Stomach (tissue), 9 donors: ENCODE results near the gene SLC35E4. TPM values are rescaled to one million over a fixed set of nuclear protein-coding genes. Genes with fewer than 3 reads are reported as not detected.
"Not testable (repeated sequence)": the region's sequence is repeated elsewhere in the genome, so short reads cannot be mapped to it uniquely, and the experiment has no call there.

Experiments
- DNase-seq, 2 donors: peaks; one replicate each; pipeline versions ENCODE4 v3.0.0 to v3.0.0-alpha.2; 2013 to 2019
- H3K27ac ChIP-seq, 5 donors: fragments of 200-600 bp in 4 of 5; sonication (generic) in 4 of 5; one replicate each; pipeline ENCODE4 v1.5.1; 2013 to 2019; ENCODE audit warnings: mild to moderate bottlenecking in 1 of 5, moderate library complexity in 1 of 5
- H3K27me3 ChIP-seq, 3 donors: fragments of 200-600 bp; sonication (generic); one replicate each; pipeline ENCODE4 v1.5.1; 2017 to 2019; ENCODE audit warnings: mixed run types in 1 of 3
- H3K36me3 ChIP-seq, 4 donors: fragments of 200-600 bp; sonication (generic); 1 replicate in 3 of 4; 2 replicates in 1 of 4; pipeline ENCODE4 v1.5.1; 2016 to 2019
- H3K4me1 ChIP-seq, 4 donors: fragments of 200-600 bp; sonication (generic); one replicate each; pipeline ENCODE4 v1.5.1; 2016 to 2019
- H3K4me3 ChIP-seq, 4 donors: fragments of 200-600 bp; sonication (generic) in 3 of 4; one replicate each; pipeline ENCODE4 v1.5.1; 2016 to 2019; ENCODE audit warnings: mild to moderate bottlenecking in 1 of 4
- H3K9me3 ChIP-seq, 4 donors: fragments of 200-600 bp; sonication (generic); one replicate each; pipeline ENCODE4 v1.5.1; 2016 to 2019
- EP300 ChIP-seq: sonication (generic); formaldehyde crosslinking; IDR thresholded peaks from one replicate; pipeline ENCODE4 v1.6.1; 2017; ENCODE audit warnings: antibody characterized with exemption
- POLR2A ChIP-seq, 4 donors: fragments of 450-650 bp; IDR thresholded peaks; one replicate each; pipeline ENCODE4 v1.6.1; 2016; ENCODE audit warnings: antibody characterized with exemption in 4 of 4, control low read depth in 2 of 4, mild to moderate bottlenecking in 1 of 4, moderate library complexity in 1 of 4
- POLR2AphosphoS5 ChIP-seq, 3 donors: sonication (generic); formaldehyde crosslinking; IDR thresholded peaks; one replicate each; pipeline ENCODE4 v1.6.1; 2016; ENCODE audit warnings: antibody characterized with exemption in 3 of 3
- WGBS, 5 donors: extraction: QIAGEN DNeasy Blood & Tissue Kit in 3 of 5; methylation state at CpG; one replicate each; pipeline versions ENCODE4 v1.1.5 to v1.1.7; 2013 to 2018; 5-methylcytosine and 5-hydroxymethylcytosine counted together
- intact Hi-C: fragments of 100-400 bp; cut with DNase I; formaldehyde crosslinking; loops from one replicate; pipeline ENCODE4 v1.15.1; 2023; ENCODE audit warnings: low total_unique reads
- polyA plus RNA-seq, 3 donors: library from polyadenylated mRNA; stranded (reverse); fragments of 200-250 nt; gene quantifications; one replicate each; pipeline ENCODE4 v1.2.3, GENCODE V29; 2013
- total RNA-seq, 5 donors: library from RNA; depleted of rRNA; stranded (reverse); fragments of >200 nt; gene quantifications; one replicate each; pipeline versions ENCODE4 v1.1.0 to v1.2.3, GENCODE V29; 2014 to 2016
- TF ChIP-seq, protein P1 (sequence below), 7 experiments: fragments of 450-650 bp in 4 of 7; fragments of 200-600 bp in 3 of 7; sonication (generic) in 3 of 7; IDR thresholded peaks; one replicate each; pipeline ENCODE4 v1.5.1; 2016 to 2019; ENCODE audit warnings: antibody characterized with exemption in 7 of 7, control low read depth in 2 of 7, mild to moderate bottlenecking in 1 of 7
- donor health status: healthy with polysubstance abuse.
- donor health status: Bipolar disorder and iron deficiency.
- donor health status: healthy.

SLC35E4 gene
- total and polyA plus RNA-seq, 8 donors = 0.45 to 7.2 (median 2.2) TPM

DNA sequence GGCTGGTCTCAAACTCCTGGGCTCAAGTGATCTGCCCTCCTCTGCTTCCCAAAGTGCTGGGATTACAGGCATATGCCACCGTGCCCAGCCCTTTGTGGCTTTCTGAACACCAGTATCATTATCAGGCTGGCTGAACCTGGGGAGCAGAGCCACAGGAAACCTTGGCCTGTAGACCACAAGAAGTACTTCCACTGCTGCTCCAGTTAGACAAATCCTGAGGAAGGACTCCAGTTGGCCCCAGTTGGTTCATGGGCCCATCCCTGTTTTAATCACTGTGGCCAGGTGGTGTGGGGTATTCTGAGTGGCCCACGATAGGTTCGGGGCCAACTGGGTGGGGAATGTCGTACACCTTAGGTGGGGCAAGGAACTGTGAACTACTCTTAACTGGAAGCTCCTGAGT, 37.6 kb downstream of the SLC35E4 start:
- Histone ChIP-seq H3K36me3 (no peaks in the 10 kb centered on the region), H3K27me3 (no peaks in the 10 kb centered on the region), H3K27ac (no peak overlapping the region), H3K4me3 (no peak overlapping the region), H3K9me3 (no peaks in the 10 kb centered on the region), H3K4me1 (peaks cover 0 to 6% (median 5%) of the 10 kb centered on the region in 4 donors)
- WGBS, 5 donors = 74 to 94% (median 80%) methylated on average over 4 of the region's 4 CpGs
- DNase-seq = no peak
- intact Hi-C loops = no loop called here
- TF ChIP-seq EP300 = no peak
- TF ChIP-seq POLR2A (IDR thresholded peaks at IDR 0.05) = no peak
- TF ChIP-seq POLR2AphosphoS5 (IDR thresholded peaks at IDR 0.05) = no peak

DNA sequence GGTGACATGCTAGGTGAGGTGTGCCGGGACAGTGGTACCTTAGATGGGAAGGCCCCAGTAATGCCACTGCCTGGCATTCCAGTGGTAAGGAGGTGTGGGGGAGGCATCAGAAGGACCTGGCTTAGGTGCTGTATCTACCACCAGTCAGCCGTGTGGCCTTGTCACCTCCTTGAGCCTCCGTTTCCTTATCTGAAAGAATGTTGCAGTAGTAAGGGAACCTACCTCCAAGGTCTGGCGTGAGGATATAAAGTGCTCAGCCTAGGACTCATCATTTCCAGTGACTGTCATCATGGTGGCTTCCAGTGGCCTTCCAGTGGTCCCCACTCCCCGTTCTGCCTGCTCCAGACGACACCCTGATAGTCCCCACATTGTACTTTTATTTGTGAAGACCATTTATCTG, 38.9 kb downstream of the SLC35E4 start:
- no peak for DNase-seq
- Histone ChIP-seq H3K36me3 (no peaks in the 10 kb centered on the region), H3K27me3 (no peaks in the 10 kb centered on the region), H3K4me3 (no peak overlapping the region), H3K4me1 (peaks cover 0 to 4% (median 0%) of the 10 kb centered on the region in 4 donors), H3K9me3 (no peaks in the 10 kb centered on the region), H3K27ac (no peak overlapping the region)
- 82 to 95% (median 87%) methylated on average over 5 to 6 of the region's 6 CpGs for WGBS, 5 donors
- TF ChIP-seq EP300 (no peak), POLR2A (IDR thresholded peaks at IDR 0.05) (no peak), POLR2AphosphoS5 (IDR thresholded peaks at IDR 0.05) (no peak)
- TF ChIP-seq, protein P1, sequence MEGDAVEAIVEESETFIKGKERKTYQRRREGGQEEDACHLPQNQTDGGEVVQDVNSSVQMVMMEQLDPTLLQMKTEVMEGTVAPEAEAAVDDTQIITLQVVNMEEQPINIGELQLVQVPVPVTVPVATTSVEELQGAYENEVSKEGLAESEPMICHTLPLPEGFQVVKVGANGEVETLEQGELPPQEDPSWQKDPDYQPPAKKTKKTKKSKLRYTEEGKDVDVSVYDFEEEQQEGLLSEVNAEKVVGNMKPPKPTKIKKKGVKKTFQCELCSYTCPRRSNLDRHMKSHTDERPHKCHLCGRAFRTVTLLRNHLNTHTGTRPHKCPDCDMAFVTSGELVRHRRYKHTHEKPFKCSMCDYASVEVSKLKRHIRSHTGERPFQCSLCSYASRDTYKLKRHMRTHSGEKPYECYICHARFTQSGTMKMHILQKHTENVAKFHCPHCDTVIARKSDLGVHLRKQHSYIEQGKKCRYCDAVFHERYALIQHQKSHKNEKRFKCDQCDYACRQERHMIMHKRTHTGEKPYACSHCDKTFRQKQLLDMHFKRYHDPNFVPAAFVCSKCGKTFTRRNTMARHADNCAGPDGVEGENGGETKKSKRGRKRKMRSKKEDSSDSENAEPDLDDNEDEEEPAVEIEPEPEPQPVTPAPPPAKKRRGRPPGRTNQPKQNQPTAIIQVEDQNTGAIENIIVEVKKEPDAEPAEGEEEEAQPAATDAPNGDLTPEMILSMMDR (IDR thresholded peaks at IDR 0.05) = no peak
- intact Hi-C loops = no loop called here

DNA sequence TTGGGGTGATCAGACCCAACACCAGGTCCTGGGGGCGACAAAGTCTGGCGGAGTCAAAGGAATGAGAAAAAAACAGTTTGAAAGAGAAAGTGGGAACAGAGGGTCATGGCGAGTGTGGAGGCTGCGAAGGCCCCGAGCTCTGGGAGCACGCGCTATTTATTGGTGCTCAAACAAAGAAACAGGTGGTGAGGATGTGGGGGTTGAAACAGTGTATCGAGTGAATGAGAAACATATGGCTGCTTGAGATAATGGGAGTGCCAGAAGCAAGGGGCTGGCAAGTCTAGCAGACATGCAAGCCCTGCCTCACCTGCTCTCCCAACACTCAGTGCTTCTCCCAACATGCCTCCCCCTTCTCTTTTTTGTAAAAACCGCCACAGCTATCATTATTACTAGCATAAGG, 39.9 kb downstream of the SLC35E4 start:
- TF ChIP-seq EP300 (no peak), POLR2A (IDR thresholded peaks at IDR 0.05) (no peak), POLR2AphosphoS5 (IDR thresholded peaks at IDR 0.05) (no peak)
- TF ChIP-seq, protein P1 (IDR thresholded peaks at IDR 0.05) = no peak
- intact Hi-C loops = no loop called here

DNA sequence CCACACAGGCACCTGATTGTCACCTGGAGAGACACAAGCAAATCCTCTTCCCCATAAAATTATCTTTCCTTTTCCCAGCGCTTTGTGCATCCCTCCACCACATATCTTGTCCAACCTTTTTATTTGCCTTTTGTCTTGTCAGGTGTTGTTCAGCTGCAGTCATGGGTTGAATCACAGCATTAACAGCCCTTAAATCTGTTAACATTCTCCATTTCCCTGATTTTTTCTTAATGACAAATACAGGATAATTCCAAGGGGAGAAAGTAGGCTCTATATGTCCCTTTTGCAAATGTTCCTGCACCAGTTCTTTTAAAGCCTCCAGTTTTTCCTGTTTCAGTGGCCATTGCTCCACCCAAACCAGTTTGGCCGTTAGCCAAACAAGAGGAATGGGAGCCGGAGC, 41.0 kb downstream of the SLC35E4 start:
- peaks cover 0 to 21% (median 2%) of the 10 kb centered on the region in 4 donors for H3K4me1 ChIP-seq
- H3K9me3 ChIP-seq, H3K36me3 ChIP-seq, H3K4me3 ChIP-seq, H3K27me3 ChIP-seq, intact Hi-C loops, DNase-seq, H3K27ac ChIP-seq: not testable (repeated sequence)
- WGBS, 5 donors = 34 to 64% (median 47%) methylated on average over 3 of the region's 3 CpGs

More for the DNA sequence above, 39.9 kb downstream of the SLC35E4 start:
- no peaks in the 10 kb centered on the region for H3K36me3 ChIP-seq
- no peaks in the 10 kb centered on the region for H3K27me3 ChIP-seq
- no peak overlapping the region for H3K4me3 ChIP-seq
- no peak for DNase-seq
- peaks cover 0 to 10% (median 0%) of the 10 kb centered on the region in 4 donors for H3K4me1 ChIP-seq
- WGBS, 5 donors = 78 to 83% (median 82%) methylated on average over 9 of the region's 9 CpGs
- H3K9me3 ChIP-seq = no peaks in the 10 kb centered on the region
- H3K27ac ChIP-seq = no peak overlapping the region

DNA sequence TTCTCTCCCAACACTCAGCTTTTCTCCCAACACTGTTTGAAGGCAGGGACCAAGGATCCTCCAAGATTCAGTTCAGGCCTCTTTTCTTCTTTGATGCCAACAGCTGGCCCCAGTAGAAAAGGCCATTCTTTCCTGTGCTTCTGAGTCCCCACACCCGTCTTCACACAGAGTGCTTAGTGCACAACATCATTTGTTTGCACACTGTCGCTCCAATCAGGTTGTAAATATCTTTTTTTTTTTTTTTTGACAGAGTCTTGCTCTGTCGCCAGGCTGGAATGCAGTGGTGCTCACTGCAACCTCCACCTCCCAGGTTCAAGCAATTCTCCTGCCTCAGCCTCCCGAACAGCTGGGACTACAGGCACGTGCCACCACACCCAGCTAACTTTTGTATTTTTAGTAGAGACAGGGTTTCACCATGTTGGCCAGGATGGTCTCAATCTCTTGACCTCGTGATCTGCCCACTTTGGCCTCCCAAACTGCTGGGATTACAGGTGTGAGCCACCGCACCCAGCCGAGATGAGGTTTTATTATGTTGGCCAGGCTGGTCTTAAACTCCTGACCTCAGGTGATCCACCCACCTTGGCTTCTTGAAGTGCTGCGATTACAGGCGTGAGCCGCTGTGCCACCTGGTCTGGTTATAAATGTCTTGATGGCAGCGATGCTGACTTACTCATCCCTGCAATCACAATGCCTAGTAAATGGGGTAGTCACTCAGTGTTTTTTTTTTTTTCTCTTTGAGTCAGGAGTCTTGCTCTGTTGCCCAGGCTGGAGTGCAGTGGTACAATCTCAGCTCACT, 44.5 kb downstream of the SLC35E4 start:
- DNase-seq, intact Hi-C loops, H3K4me3 ChIP-seq, H3K9me3 ChIP-seq, H3K27me3 ChIP-seq, H3K27ac ChIP-seq, H3K36me3 ChIP-seq: not testable (repeated sequence)
- 72 to 84% (median 77%) methylated on average over 12 of the region's 12 CpGs for WGBS, 5 donors
- H3K4me1 ChIP-seq = peaks cover 0 to 25% (median 2%) of the 10 kb centered on the region in 4 donors
